GM19395 (cell line): ENCODE results near the gene UBE2O.

Source experiments
- ATAC-seq: cut with Tn5 transposase; IDR thresholded peaks from one replicate; pipeline ENCODE4 v1.9.1; 2021; ENCODE audit warnings: mild to moderate bottlenecking, moderate library complexity; ENCODE audit not compliant: unreplicated experiment

The UBE2O gene

GRCh38 chr17:76442341-76443338, 10.3 kb downstream of the UBE2O start:
- no peak for ATAC-seq

- ATAC-seq: no peak
Observed at GRCh38 chr17:76441686-76442340, 11.1 kb downstream of the UBE2O start.

- ATAC-seq: no peak
Observed at GRCh38 chr17:76440751-76441362, 12.1 kb downstream of the UBE2O start.

- no peak for ATAC-seq
Observed at GRCh38 chr17:76439314-76439928, 13.5 kb downstream of the UBE2O start.

GRCh38 chr17:76438906-76439305, 14.0 kb downstream of the UBE2O start:
- ATAC-seq: no peak

- ATAC-seq: no peak
Observed at GRCh38 chr17:76437467-76438402, 15.2 kb downstream of the UBE2O start.

- ATAC-seq: no peak
Observed at GRCh38 chr17:76435751-76436150, 17.2 kb downstream of the UBE2O start.

GRCh38 chr17:76434870-76435269, 18.1 kb downstream of the UBE2O start:
- ATAC-seq: no peak

- ATAC-seq: no peak
Observed at GRCh38 chr17:76433693-76434092, 19.3 kb downstream of the UBE2O start.

GRCh38 chr17:76432712-76433336, 20.1 kb downstream of the UBE2O start:
- no peak for ATAC-seq

- ATAC-seq: no peak
Observed at GRCh38 chr17:76432004-76432403, 20.9 kb downstream of the UBE2O start.

GRCh38 chr17:76431509-76431908, 21.4 kb downstream of the UBE2O start:
- no peak for ATAC-seq

- no peak for ATAC-seq
Observed at GRCh38 chr17:76428511-76428910, 24.4 kb downstream of the UBE2O start.

- no peak for ATAC-seq
Observed at GRCh38 chr17:76427501-76428231, 25.3 kb downstream of the UBE2O start.

- no peak for ATAC-seq
Observed at GRCh38 chr17:76426853-76427252, 26.1 kb downstream of the UBE2O start.

- no peak for ATAC-seq
Observed at GRCh38 chr17:76422860-76423259, 30.1 kb downstream of the UBE2O start.

- ATAC-seq: no peak
Observed at GRCh38 chr17:76422406-76422805, 30.5 kb downstream of the UBE2O start.

GRCh38 chr17:76421044-76421407, 31.9 kb downstream of the UBE2O start:
- no peak for ATAC-seq
